A549 (cell line): ENCODE data around the gene LAMTOR2. TPM values are rescaled to one million over a fixed set of nuclear protein-coding genes. Genes with fewer than 3 reads are reported as not detected.

Experiments used
- ATAC-seq, 2 experiments: fragments of 200-7000 bp in 1 of 2; fragments of >200 bp in 1 of 2; cut with Nextera tagmentation in 1 of 2; cut with Tn5 transposase in 1 of 2; 3 replicates each; pipeline versions ENCODE4 v1.8.0 to v1.9.1; 2018 to 2020; ENCODE audit warnings: mild to moderate bottlenecking in 1 of 2, moderate library complexity in 1 of 2
- CTCF ChIA-PET: fragments of 300-600 bp; sonication (Branson Sonifier 250); formaldehyde crosslinking; extraction: SDS; loops from one replicate; lab custom pipeline; 2021; ENCODE audit warnings: antibody characterized with exemption, inconsistent platforms; lab: Yijun Ruan, JAX
- POLR2A ChIA-PET: fragments of 350-600 bp; formaldehyde crosslinking; extraction: SDS; loops from one replicate; lab custom pipeline; 2021; ENCODE audit warnings: antibody characterized with exemption, inconsistent platforms; lab: Yijun Ruan, JAX
- DNase-seq, 2 experiments: peaks; one replicate each; pipeline versions ENCODE4 v3.0.0 to v3.0.0-alpha.2; 2011 to 2016; ENCODE audit warnings: low read depth in 1 of 2, low spot score in 1 of 2
- FAIRE-seq: peaks from 2 replicates; lab custom pipeline; 2011; peaks lifted over from hg19 to GRCh38; lab: Jason Lieb, UNC
- H3K27ac ChIP-seq, 2 experiments: fragments of >200 bp; sonication (Bioruptor Twin); formaldehyde crosslinking; 3 replicates each; pipeline ENCODE4 v1.5.1; 2016 to 2017
- H3K4me1 ChIP-seq: fragments of >200 bp; sonication (Bioruptor Twin); formaldehyde crosslinking; 3 replicates; pipeline ENCODE4 v1.6.1; 2016
- H3K4me2 ChIP-seq: fragments of >200 bp; sonication (Bioruptor Twin); formaldehyde crosslinking; 3 replicates; pipeline ENCODE4 v1.6.1; 2016
- H3K4me3 ChIP-seq: fragments of >200 bp; sonication (Bioruptor Twin); formaldehyde crosslinking; 3 replicates; pipeline ENCODE4 v1.5.1; 2016
- H3K9me3 ChIP-seq: fragments of >200 bp; sonication (Bioruptor Twin); formaldehyde crosslinking; 3 replicates; pipeline ENCODE4 v1.6.1; 2016
- BCL3 ChIP-seq: fragments of >200 bp; sonication (Bioruptor Twin); formaldehyde crosslinking; IDR thresholded peaks from 3 replicates; pipeline ENCODE4 v1.6.1; 2016
- CEBPB ChIP-seq, 2 experiments: fragments of >200 bp in 1 of 2; sonication (Bioruptor Twin) in 1 of 2; formaldehyde crosslinking in 1 of 2; IDR thresholded peaks; 2 replicates each; pipeline ENCODE4 v1.6.1; 2012 to 2016
- CHD2 ChIP-seq: fragments of 150-350 bp; IDR thresholded peaks from 2 replicates; pipeline ENCODE4 v1.6.1; 2014; ENCODE audit warnings: low read length; ENCODE audit not compliant: partially characterized antibody
- ELK1 ChIP-seq: fragments of 150-350 bp; IDR thresholded peaks from 2 replicates; pipeline ENCODE4 v1.6.1; 2014; ENCODE audit warnings: low read depth, mild to moderate bottlenecking, low read length
- GATA3 ChIP-seq: IDR thresholded peaks from 2 replicates; pipeline ENCODE4 v1.6.1; 2012; ENCODE audit warnings: borderline replicate concordance
- HDAC2 ChIP-seq: fragments of 200-600 bp; sonication (generic); IDR thresholded peaks from 2 replicates; pipeline ENCODE4 v1.6.1; 2016
- HEYL ChIP-seq: fragments of 250-450 bp; sonication (Bioruptor Pico); IDR thresholded peaks from 2 replicates; pipeline ENCODE4 v1.8.0; 2021; ENCODE audit warnings: mild to moderate bottlenecking, moderate library complexity
- HOXA7 ChIP-seq: fragments of 250-450 bp; sonication (Bioruptor Pico); IDR thresholded peaks from 2 replicates; pipeline ENCODE4 v1.5.0; 2020; ENCODE audit warnings: mild to moderate bottlenecking, moderate library complexity
- KDM1A ChIP-seq: fragments of 200-600 bp; sonication (generic); IDR thresholded peaks from 2 replicates; pipeline ENCODE4 v1.6.1; 2016; ENCODE audit warnings: low read depth, mild to moderate bottlenecking
- MAFK ChIP-seq: fragments of 450-650 bp; IDR thresholded peaks from 2 replicates; pipeline ENCODE4 v1.6.1; 2014; ENCODE audit not compliant: partially characterized antibody
- MAZ ChIP-seq: fragments of 150-350 bp; IDR thresholded peaks from 2 replicates; pipeline ENCODE4 v1.6.1; 2014; ENCODE audit warnings: antibody characterized with exemption, low read depth, low read length, borderline replicate concordance
- NFE2L2 ChIP-seq: fragments of 150-350 bp; conservative IDR thresholded peaks from 2 replicates; pipeline ENCODE4 v1.6.1; 2014; ENCODE audit warnings: low read length
- NPAS2 ChIP-seq: fragments of 250-450 bp; sonication (Bioruptor Pico); IDR thresholded peaks from 2 replicates; pipeline ENCODE4 v1.8.0; 2022; ENCODE audit warnings: mild to moderate bottlenecking, moderate library complexity, borderline replicate concordance
- PHF8 ChIP-seq: fragments of 200-600 bp; sonication (generic); IDR thresholded peaks from 2 replicates; pipeline ENCODE4 v1.6.1; 2016; ENCODE audit warnings: low read depth, mild to moderate bottlenecking, antibody characterized with exemption, moderate library complexity, borderline replicate concordance
- POLR2A ChIP-seq: IDR thresholded peaks from 2 replicates; pipeline ENCODE4 v1.6.1; 2012; ENCODE audit warnings: mild to moderate bottlenecking, low read length
- RAD21 ChIP-seq, 2 experiments: fragments of >200 bp in 1 of 2; sonication (Bioruptor Twin) in 1 of 2; formaldehyde crosslinking in 1 of 2; IDR thresholded peaks in 1 of 2; conservative IDR thresholded peaks in 1 of 2; 2 replicates in 1 of 2; 3 replicates in 1 of 2; pipeline ENCODE4 v1.6.1; 2012 to 2018; ENCODE audit warnings: inconsistent platforms in 1 of 2
- SMC3 ChIP-seq: fragments of >200 bp; sonication (Bioruptor Twin); formaldehyde crosslinking; IDR thresholded peaks from 3 replicates; pipeline ENCODE4 v1.6.1; 2018; ENCODE audit warnings: inconsistent platforms
- TFCP2L1 ChIP-seq: fragments of 250-450 bp; sonication (Bioruptor Pico); IDR thresholded peaks from 2 replicates; pipeline ENCODE4 v1.5.0; 2021; ENCODE audit warnings: mild to moderate bottlenecking
- WGBS: methylation state at CpG from one replicate; pipeline ENCODE4 v1.1.6; 2017; ENCODE audit errors: missing lambda C conversion rate; 5-methylcytosine and 5-hydroxymethylcytosine counted together
- polyA plus RNA-seq, 4 experiments: library from polyadenylated mRNA; depleted of rRNA in 3 of 4; stranded (reverse); fragments of >200 nt; fragmentation: RNase III in 1 of 4; extraction: RNeasy Plus Mini Kit Qiagen cat#74134 plus additional on column Dnase treatment in 1 of 4; gene quantifications; 2 replicates in 3 of 4; 3 replicates in 1 of 4; pipeline ENCODE4 v1.2.3, GENCODE V29; 2011 to 2017
- TF ChIP-seq, protein P1 (sequence below): fragments of 450-650 bp; IDR thresholded peaks from 2 replicates; pipeline ENCODE4 v1.6.1; 2014; ENCODE audit warnings: antibody characterized with exemption
- TF ChIP-seq, protein P2 (sequence below): fragments of >200 bp; sonication (Bioruptor Twin); formaldehyde crosslinking; IDR thresholded peaks from 2 replicates; pipeline ENCODE4 v1.6.1; 2016
- TF ChIP-seq, protein P3 (sequence below): fragments of 250-450 bp; sonication (Bioruptor Pico); IDR thresholded peaks from 2 replicates; pipeline ENCODE4 v1.5.0; 2020; ENCODE audit warnings: low read depth, mild to moderate bottlenecking, moderate library complexity

LAMTOR2 gene
- polyA plus RNA-seq, 2 of the 4 experiments (the other 2 are of a cell fraction): 63.0 to 171 TPM

- Histone ChIP-seq H3K4me3 (no peak overlapping the region), H3K4me1 (no peaks in the 10 kb centered on the region; the same call in 2 of the 3 replicates)
- POLR2A ChIA-PET: no interaction called here
- FAIRE-seq (no peak), DNase-seq (no peak)
- TF ChIP-seq HDAC2: no peak
- TF ChIP-seq NPAS2 (CRISPR knock-in tag): no peak
- no peak for TF ChIP-seq HEYL
- TF ChIP-seq, protein P1, sequence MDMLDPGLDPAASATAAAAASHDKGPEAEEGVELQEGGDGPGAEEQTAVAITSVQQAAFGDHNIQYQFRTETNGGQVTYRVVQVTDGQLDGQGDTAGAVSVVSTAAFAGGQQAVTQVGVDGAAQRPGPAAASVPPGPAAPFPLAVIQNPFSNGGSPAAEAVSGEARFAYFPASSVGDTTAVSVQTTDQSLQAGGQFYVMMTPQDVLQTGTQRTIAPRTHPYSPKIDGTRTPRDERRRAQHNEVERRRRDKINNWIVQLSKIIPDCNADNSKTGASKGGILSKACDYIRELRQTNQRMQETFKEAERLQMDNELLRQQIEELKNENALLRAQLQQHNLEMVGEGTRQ: no peak
- TF ChIP-seq CEBPB (IDR thresholded peaks at IDR 0.05): no peak
- TF ChIP-seq PHF8: no peak
- no peak for TF ChIP-seq TFCP2L1 (CRISPR knock-in tag)
- TF ChIP-seq MAFK: no peak
- TF ChIP-seq GATA3: no peak
- TF ChIP-seq KDM1A: no peak
- TF ChIP-seq MAZ: no peak
- TF ChIP-seq HOXA7: no peak
- no peak for TF ChIP-seq CHD2
- TF ChIP-seq SMC3: no peak
- no peak for TF ChIP-seq POLR2A
- TF ChIP-seq NFE2L2: no peak
- no peak for TF ChIP-seq ELK1
- TF ChIP-seq RAD21 (conservative IDR thresholded peaks at IDR 0.05 in 1 of 2, IDR thresholded peaks at IDR 0.05 in 1 of 2): no peak
- TF ChIP-seq, all 56 proteins: peak for 0
- no peaks in the 10 kb centered on the region for H3K9me3 ChIP-seq
- no peak for ATAC-seq
- no peak overlapping the region for H3K4me2 ChIP-seq
- H3K27ac ChIP-seq: no peak overlapping the region
- WGBS: 84% methylated on average over 4 of the region's 6 CpGs
- CTCF ChIA-PET: interaction anchor here (1.0 to 3.1 kb wide), 6 partner anchors 18 to 153 kb away, joined by 3 to 11 read pairs (median 6); no protein-coding TSS in a partner anchor
These were observed 17.7 kb downstream of the LAMTOR2 start for GRCh38 chr1:156072251-156072650.

- Histone ChIP-seq H3K4me1 (no peaks in the 10 kb centered on the region; the same call in 2 of the 3 replicates), H3K9me3 (no peaks in the 10 kb centered on the region), H3K27ac (no peak overlapping the region), H3K4me2 (no peak overlapping the region), H3K4me3 (no peak overlapping the region)
- no peak for TF ChIP-seq HDAC2
- TF ChIP-seq, protein P2, sequence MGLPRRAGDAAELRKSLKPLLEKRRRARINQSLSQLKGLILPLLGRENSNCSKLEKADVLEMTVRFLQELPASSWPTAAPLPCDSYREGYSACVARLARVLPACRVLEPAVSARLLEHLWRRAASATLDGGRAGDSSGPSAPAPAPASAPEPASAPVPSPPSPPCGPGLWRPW: no peak
- no peak for TF ChIP-seq BCL3
- TF ChIP-seq, protein P3, sequence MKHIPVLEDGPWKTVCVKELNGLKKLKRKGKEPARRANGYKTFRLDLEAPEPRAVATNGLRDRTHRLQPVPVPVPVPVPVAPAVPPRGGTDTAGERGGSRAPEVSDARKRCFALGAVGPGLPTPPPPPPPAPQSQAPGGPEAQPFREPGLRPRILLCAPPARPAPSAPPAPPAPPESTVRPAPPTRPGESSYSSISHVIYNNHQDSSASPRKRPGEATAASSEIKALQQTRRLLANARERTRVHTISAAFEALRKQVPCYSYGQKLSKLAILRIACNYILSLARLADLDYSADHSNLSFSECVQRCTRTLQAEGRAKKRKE (CRISPR knock-in tag): no peak
- FAIRE-seq (no peak), ATAC-seq (no peak), DNase-seq (no peak)
- 22% methylated on average over 1 of the region's 1 CpG for WGBS
- ChIA-PET POLR2A (no interaction called here), CTCF (interaction anchor here (0.7 to 3.1 kb wide), 9 partner anchors 10 to 68 kb away, joined by 3 to 11 read pairs (median 4); no protein-coding TSS in a partner anchor)
These were observed 18.6 kb downstream of the LAMTOR2 start for GRCh38 chr1:156073110-156073687.
